Neural cell (in vitro differentiated cells): ENCODE data around the gene CXCL17. TPM values are rescaled to one million over a fixed set of nuclear protein-coding genes. Genes with fewer than 3 reads are reported as not detected.

ENCODE experiments used
- H2AFZ ChIP-seq: fragments of 200-600, 300-800 bp; sonication (generic), shearing (Covaris generic); 2 replicates; pipeline ENCODE4 v1.6.0; 2014; ENCODE audit warnings: low read depth, mild to moderate bottlenecking, antibody characterized with exemption, low read length, moderate library complexity
- H3F3A ChIP-seq: fragments of 200-600 bp; shearing (Covaris generic); 2 replicates; pipeline ENCODE4 v1.6.1; 2016; ENCODE audit warnings: mild to moderate bottlenecking, moderate library complexity, mixed read lengths, antibody characterized with exemption, low read length; ENCODE audit not compliant: insufficient read depth, poor library complexity, severe bottlenecking
- H3K27ac ChIP-seq: fragments of 200-600, 300-800 bp; sonication (generic), shearing (Covaris generic); 2 replicates; pipeline ENCODE4 v1.5.1; 2014; ENCODE audit warnings: mild to moderate bottlenecking, low read length, moderate library complexity
- H3K27me3 ChIP-seq: fragments of 300-800, 200-600 bp; sonication (generic), shearing (Covaris generic); 2 replicates; pipeline ENCODE4 v1.6.0; 2014; ENCODE audit warnings: mild to moderate bottlenecking, low read depth, low read length, moderate library complexity; ENCODE audit not compliant: insufficient read depth
- H3K36me3 ChIP-seq: fragments of 300-800, 200-600 bp; sonication (generic), shearing (Covaris generic); 2 replicates; pipeline ENCODE4 v1.5.1; 2014; ENCODE audit warnings: mild to moderate bottlenecking, antibody characterized with exemption, low read length, moderate library complexity; ENCODE audit not compliant: insufficient read depth
- H3K4me2 ChIP-seq: fragments of 300-800, 200-600 bp; sonication (generic), shearing (Covaris generic); 2 replicates; pipeline ENCODE4 v1.6.0; 2014; ENCODE audit warnings: mild to moderate bottlenecking, low read length
- H3K4me3 ChIP-seq: fragments of 300-800, 200-600 bp; sonication (generic), shearing (Covaris generic); 2 replicates; pipeline ENCODE4 v1.5.1; 2014; ENCODE audit warnings: mild to moderate bottlenecking, low read length, moderate library complexity
- H3K79me2 ChIP-seq: fragments of 200-600 bp; shearing (Covaris generic); replicated peaks from 2 replicates; pipeline ENCODE4 v1.6.0; 2014; ENCODE audit warnings: mild to moderate bottlenecking, low read length, moderate library complexity; ENCODE audit not compliant: insufficient read depth
- H3K9ac ChIP-seq: fragments of 300-800, 200-600 bp; sonication (generic), shearing (Covaris generic); 2 replicates; pipeline ENCODE4 v1.6.1; 2016; ENCODE audit warnings: mild to moderate bottlenecking, low read length, mixed read lengths
- H3K9me2 ChIP-seq: fragments of 200-600 bp; shearing (Covaris generic); 2 replicates; pipeline ENCODE4 v1.6.1; 2016; ENCODE audit warnings: mild to moderate bottlenecking, low read length, mixed read lengths; ENCODE audit not compliant: insufficient read depth
- H3K9me3 ChIP-seq: fragments of 200-600, 300-800 bp; sonication (generic), shearing (Covaris generic); 2 replicates; pipeline ENCODE4 v1.6.1; 2016; ENCODE audit warnings: mild to moderate bottlenecking, mixed run types, low read length, moderate library complexity, mixed read lengths
- H4K20me1 ChIP-seq: fragments of 200-600 bp; shearing (Covaris generic); 2 replicates; pipeline ENCODE4 v1.6.1; 2016; ENCODE audit warnings: mild to moderate bottlenecking, mixed run types; ENCODE audit not compliant: insufficient read depth
- EP300 ChIP-seq: fragments of 450-650 bp; conservative IDR thresholded peaks from 2 replicates; pipeline ENCODE4 v1.6.1; 2014; ENCODE audit warnings: antibody characterized with exemption, mild to moderate bottlenecking, moderate library complexity; ENCODE audit not compliant: poor library complexity, severe bottlenecking
- EZH2 ChIP-seq: fragments of 200-600, 300-800 bp; shearing (Covaris generic), sonication (generic); IDR thresholded peaks from 2 replicates; pipeline ENCODE4 v1.6.1; 2014; ENCODE audit warnings: antibody characterized with exemption, low read length, borderline replicate concordance, mild to moderate bottlenecking; ENCODE audit not compliant: insufficient read depth, poor library complexity, severe bottlenecking
- MXI1 ChIP-seq: fragments of 450-650 bp; conservative IDR thresholded peaks from 2 replicates; pipeline ENCODE4 v1.6.1; 2014; ENCODE audit warnings: antibody characterized with exemption, mild to moderate bottlenecking; ENCODE audit not compliant: poor library complexity, severe bottlenecking
- POLR2AphosphoS5 ChIP-seq: IDR thresholded peaks from 2 replicates; pipeline ENCODE4 v1.6.1; 2012
- RAD21 ChIP-seq: fragments of 450-650 bp; conservative IDR thresholded peaks from 2 replicates; pipeline ENCODE4 v1.6.1; 2014; ENCODE audit warnings: antibody characterized with exemption, mild to moderate bottlenecking, moderate library complexity
- REST ChIP-seq: IDR thresholded peaks from 2 replicates; pipeline ENCODE4 v1.6.1; 2012; ENCODE audit warnings: borderline replicate concordance
- TAF1 ChIP-seq: IDR thresholded peaks from 2 replicates; pipeline ENCODE4 v1.6.1; 2012; ENCODE audit warnings: low read depth
- polyA plus RNA-seq: library from polyadenylated mRNA; depleted of rRNA; stranded (reverse); fragments of >200 nt; gene quantifications from 2 replicates; pipeline ENCODE4 v1.2.3, GENCODE V29; 2014
- TF ChIP-seq, protein P1 (sequence below): fragments of 450-650 bp; IDR thresholded peaks from 2 replicates; pipeline ENCODE4 v1.5.1; 2014; ENCODE audit warnings: antibody characterized with exemption, mild to moderate bottlenecking, moderate library complexity; ENCODE audit not compliant: poor library complexity, severe bottlenecking

Gene CXCL17
- polyA plus RNA-seq, 1 donor from 2014 or later, result not detected

DNA sequence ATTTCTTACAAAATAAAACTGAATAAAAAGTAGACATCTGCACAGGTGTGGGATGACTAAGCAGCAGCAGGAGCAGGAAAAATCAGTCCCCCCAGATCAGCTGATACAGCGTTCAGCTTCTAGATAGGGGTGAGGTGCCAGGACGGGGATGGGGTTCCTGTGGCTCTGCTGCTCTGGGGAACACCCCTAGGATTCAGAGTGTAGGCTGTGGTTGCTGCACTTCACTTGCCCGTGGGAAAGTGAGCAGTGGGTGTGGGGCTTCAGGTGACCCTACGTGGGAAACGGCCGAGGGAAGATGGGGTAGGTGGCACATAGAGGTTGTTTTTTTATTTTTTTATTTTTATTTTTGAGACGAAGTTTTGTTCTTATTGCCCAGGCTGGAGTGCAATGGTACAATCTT is 3.2 kb upstream of the CXCL17 start:
- Histone ChIP-seq H3K79me2 (no peaks in the 10 kb centered on the region), H4K20me1 (no peaks in the 10 kb centered on the region), H3K4me3 (no peak overlapping the region), H3K9me2 (no peaks in the 10 kb centered on the region), H3K27me3 (no peaks in the 10 kb centered on the region), H3K4me2 (no peak overlapping the region), H3K27ac (no peak overlapping the region), H3K36me3 (no peaks in the 10 kb centered on the region), H3F3A (no peaks in the 10 kb centered on the region), H2AFZ (no peak overlapping the region), H3K9me3 (no peaks in the 10 kb centered on the region), H3K9ac (no peak overlapping the region)
- TF ChIP-seq RAD21 (no peak), REST (no peak), EZH2 (no peak)

- H3K27ac ChIP-seq, result no peak overlapping the region
- TF ChIP-seq, protein P1, sequence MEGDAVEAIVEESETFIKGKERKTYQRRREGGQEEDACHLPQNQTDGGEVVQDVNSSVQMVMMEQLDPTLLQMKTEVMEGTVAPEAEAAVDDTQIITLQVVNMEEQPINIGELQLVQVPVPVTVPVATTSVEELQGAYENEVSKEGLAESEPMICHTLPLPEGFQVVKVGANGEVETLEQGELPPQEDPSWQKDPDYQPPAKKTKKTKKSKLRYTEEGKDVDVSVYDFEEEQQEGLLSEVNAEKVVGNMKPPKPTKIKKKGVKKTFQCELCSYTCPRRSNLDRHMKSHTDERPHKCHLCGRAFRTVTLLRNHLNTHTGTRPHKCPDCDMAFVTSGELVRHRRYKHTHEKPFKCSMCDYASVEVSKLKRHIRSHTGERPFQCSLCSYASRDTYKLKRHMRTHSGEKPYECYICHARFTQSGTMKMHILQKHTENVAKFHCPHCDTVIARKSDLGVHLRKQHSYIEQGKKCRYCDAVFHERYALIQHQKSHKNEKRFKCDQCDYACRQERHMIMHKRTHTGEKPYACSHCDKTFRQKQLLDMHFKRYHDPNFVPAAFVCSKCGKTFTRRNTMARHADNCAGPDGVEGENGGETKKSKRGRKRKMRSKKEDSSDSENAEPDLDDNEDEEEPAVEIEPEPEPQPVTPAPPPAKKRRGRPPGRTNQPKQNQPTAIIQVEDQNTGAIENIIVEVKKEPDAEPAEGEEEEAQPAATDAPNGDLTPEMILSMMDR, result no peak
- TF ChIP-seq MXI1, result no peak
- TF ChIP-seq EP300, result no peak
- TF ChIP-seq RAD21, result no peak
- no peak for TF ChIP-seq EZH2
- H3K4me2 ChIP-seq, result no peak overlapping the region
- H3K4me3 ChIP-seq, result no peak overlapping the region
- H3F3A ChIP-seq, result no peaks in the 10 kb centered on the region
- no peak overlapping the region for H2AFZ ChIP-seq
- H3K9me3 ChIP-seq, result no peaks in the 10 kb centered on the region
- H3K79me2 ChIP-seq, result no peaks in the 10 kb centered on the region
- no peak overlapping the region for H3K9ac ChIP-seq
- H3K27me3 ChIP-seq, result no peaks in the 10 kb centered on the region
- no peaks in the 10 kb centered on the region for H3K9me2 ChIP-seq
- H4K20me1 ChIP-seq, result no peaks in the 10 kb centered on the region
- H3K36me3 ChIP-seq, result no peaks in the 10 kb centered on the region
These were observed 1.2 kb upstream of the CXCL17 start for GRCh38 chr19:42443944-42444398.

GRCh38 chr19:42441049-42441445 is 1.7 kb downstream of the CXCL17 start:
- Histone ChIP-seq H3K79me2 (no peaks in the 10 kb centered on the region), H2AFZ (no peak overlapping the region), H3F3A (no peaks in the 10 kb centered on the region), H3K27me3 (no peaks in the 10 kb centered on the region), H3K36me3 (no peaks in the 10 kb centered on the region), H4K20me1 (no peaks in the 10 kb centered on the region), H3K9ac (no peak overlapping the region), H3K4me2 (no peak overlapping the region), H3K9me3 (no peaks in the 10 kb centered on the region), H3K27ac (no peak overlapping the region), H3K4me3 (no peak overlapping the region), H3K9me2 (no peaks in the 10 kb centered on the region)
- TF ChIP-seq, protein P1, result no peak
- TF ChIP-seq POLR2AphosphoS5 (no peak), EP300 (no peak), EZH2 (no peak), REST (no peak), TAF1 (no peak), MXI1 (no peak)
